Ramos (cell line): ENCODE results near the gene IGF1R.

Experiments
- in situ Hi-C: fragments of 300-500 bp; cut with MboI; formaldehyde crosslinking; loops from one replicate; pipeline ENCODE4 v1.14.3; 2022; ENCODE audit warnings: low sequenced_read_pairs; ENCODE audit not compliant: unreplicated experiment

Gene IGF1R

DNA sequence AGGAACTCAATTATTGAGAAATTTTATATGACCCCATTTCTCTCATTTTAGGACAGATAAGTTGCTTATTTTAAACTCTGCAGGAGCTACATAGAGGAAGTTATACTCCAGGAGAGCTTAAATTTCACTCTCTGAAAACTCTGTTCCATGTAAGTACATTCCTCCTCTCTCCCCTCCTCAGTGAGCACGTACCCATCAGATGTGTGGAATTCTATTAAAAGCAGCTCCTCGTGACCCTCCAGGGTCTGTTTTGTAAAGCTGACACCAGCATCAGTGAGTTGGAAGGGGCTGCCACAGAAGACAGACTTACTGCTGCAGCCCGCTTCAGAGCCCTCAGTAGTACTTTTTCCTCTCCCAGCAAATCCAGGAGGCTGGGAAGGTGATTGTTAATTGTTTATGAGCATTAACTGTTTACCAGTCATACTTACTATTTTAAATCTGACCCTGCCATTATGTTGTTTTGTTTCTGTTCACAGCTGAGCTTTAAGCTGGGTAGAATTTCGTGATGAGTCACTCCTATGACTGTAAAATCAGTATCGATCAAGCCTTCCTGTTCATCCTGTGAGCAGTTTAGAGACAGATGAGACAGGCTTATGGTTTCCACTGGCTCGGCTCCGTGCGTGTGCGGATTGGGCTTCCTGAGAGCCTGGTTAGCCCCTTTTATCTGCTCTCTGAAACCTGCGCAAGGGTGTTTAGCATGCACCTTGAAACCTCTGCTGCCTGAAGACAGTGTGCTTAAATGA lies 20.4 kb downstream of the IGF1R start:
- in situ Hi-C loops: no loop called here

- in situ Hi-C loops: no loop called here
Observed at GRCh38 chr15:98669638-98670037, 21.3 kb downstream of the IGF1R start.

GRCh38 chr15:98671060-98672008 lies 23.0 kb downstream of the IGF1R start:
- in situ Hi-C loops: no loop called here

GRCh38 chr15:98673133-98673532 lies 24.8 kb downstream of the IGF1R start:
- in situ Hi-C loops: no loop called here

DNA sequence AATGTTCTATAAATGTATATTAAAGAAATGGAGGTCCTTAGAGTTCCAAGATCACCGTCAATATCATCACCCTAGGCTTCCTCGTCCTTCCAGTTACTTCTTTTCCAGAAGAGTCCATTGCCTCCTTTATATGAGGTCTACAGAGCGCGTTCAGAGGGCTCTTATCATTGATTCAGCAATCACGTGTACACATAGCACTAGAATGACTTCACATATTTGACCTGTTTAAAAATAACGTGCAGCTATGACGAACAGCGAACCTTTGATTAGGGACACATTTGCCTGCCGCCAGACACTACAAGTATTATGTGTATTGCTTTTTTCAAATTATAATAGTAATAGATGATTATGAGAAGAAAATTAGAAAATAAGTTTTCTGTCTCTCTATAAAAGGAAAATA lies 26.0 kb downstream of the IGF1R start:
- in situ Hi-C loops: no loop called here

DNA sequence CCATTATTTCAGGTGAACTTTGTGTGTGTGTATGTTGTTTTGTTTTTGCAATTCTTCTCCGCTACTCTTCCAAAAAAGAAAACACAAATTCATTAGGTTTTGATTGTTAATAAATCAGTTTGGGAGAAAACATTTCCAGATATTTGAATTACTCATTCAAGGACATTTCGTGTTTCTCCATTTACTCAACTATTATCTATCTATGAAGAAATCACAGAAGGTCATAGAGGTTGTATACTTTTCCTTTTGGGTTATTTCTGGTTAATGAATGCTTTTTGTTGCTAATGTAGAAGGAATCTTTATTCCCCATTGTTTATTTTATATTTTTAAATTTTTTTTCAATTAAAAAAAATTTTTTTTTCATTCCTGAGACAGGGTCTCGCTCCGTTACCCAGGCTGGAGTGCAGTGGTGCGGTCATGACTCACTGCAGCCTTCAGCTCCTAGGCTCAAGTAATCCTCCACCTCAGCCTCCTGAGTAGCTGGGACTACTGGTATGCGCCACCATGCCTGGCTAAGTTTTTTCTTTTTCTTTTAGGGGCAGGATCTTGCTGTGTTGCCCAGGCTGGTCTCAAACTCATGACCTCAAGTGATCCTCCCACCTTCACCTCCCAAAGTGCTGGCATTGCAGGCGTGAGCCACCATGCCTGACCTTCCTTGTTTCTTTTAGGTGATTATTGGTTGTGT lies 28.4 kb downstream of the IGF1R start:
- in situ Hi-C loops: no loop called here

DNA sequence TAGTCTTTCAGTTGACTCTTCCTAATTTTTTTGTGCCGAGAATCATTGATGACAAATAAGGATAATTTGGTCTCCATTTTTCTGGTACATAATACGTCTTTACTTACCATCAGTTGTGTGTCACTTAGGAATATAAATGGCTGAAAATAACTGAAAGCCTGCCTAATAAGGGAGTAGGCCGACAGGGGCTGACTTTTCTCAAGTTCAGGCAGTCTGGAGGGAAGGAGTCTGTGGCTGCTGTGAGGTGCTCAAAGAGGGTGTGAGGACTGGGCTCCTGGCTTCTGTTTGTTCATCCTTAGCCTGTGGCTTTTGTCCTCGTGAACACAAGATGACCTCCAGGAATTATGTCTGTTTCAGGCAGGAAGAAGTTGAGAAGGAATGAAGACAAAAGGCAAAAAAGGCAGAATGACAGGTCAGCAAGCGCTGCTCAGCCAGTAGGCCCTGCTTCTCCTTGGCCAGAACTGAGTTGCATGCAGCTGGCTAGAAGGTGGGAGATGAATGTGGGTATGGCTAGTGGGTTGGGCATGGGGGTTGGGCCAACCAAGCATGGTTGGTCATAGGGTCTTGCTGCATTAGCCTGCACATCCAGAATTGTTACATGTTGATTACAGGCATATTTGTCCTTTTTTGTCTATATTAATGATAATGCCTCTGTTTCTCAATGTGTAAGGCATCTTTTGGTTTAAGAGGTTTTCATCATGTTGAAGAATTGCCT lies 29.2 kb downstream of the IGF1R start:
- in situ Hi-C loops: no loop called here

DNA sequence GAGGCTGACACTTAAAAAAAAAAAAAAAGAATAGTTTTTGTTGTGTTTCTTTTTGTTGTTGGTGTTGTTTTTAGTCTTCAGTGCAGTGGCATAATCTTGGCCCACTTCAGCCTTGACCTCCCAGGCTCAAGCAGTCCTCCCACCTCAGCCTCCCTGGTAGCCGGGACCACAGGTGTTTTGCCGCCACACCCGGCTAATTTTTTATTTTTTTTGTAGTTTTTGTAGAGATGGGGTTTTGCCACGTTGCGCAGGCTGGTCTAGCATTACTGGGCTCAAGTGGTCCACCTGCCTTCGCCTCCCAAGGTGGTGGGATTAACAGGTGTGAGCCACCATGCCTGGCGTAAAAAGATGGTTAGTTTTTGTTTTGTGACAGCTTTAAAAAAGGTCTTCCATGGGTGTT lies 30.1 kb downstream of the IGF1R start:
- in situ Hi-C loops: no loop called here

GRCh38 chr15:98681061-98681460 lies 32.7 kb downstream of the IGF1R start:
- in situ Hi-C loops: no loop called here

DNA sequence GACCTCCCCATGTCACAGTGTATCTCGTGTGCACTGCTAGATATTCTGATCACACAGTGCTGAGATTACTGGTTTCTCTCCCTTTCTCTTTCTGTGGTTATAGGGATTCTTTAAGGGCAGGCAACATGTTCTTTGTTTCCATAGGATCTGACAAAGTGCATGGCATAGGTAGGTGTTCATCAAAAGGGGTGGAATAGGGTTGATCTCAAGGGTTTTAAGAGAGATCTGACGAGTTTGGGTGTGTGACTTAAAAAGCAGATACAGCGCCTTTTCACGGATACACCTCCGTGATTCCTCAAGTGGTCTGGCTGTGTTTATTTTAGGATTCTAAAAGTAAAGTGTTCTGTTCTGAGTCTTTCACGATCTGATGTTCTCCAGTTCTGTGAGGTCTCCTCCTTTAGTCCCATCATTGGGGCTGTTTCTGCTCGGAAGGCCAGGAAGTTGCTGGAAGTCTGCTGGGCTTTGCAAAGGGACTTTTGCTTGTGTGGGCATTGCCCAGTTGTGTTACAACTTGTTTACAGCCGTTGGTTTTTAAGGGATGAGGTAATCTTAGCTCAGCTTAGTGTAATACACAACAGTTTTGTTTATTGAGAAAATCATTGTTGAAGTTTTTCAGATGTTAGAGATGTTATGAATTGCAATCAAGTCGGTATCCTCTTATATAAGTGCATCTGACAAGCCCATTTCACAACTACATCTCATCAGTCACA lies 34.8 kb downstream of the IGF1R start:
- in situ Hi-C loops: no loop called here

- in situ Hi-C loops: no loop called here
Observed at GRCh38 chr15:98683831-98684230, 35.5 kb downstream of the IGF1R start.

GRCh38 chr15:98684436-98684835 lies 36.1 kb downstream of the IGF1R start:
- in situ Hi-C loops: no loop called here

DNA sequence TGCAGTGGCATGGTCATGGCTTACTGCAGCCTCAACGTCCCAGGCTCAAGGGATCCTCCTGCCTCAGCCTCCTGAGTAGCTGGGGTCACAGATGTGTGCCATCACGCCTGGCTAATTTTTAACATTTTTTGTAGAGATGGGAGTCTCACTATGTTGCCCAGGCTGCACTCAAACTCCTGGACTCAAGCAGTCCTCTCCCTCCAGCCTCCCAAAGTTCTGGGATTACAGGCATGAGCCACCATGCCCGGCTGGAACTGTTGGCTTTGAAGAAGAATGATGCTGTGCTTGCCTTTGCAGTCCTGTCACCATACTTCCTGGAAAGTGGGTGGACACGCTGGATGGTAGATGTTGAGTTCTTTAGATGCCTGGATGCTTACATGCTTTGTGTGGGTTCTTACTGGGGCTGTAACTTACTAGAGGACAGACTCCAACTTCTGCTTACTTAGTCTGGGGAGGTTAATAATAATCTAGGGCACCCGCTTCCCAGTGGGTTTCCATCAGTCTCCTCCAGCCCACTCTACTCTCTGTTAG lies 36.7 kb downstream of the IGF1R start:
- in situ Hi-C loops: no loop called here

- in situ Hi-C loops: no loop called here
Observed at GRCh38 chr15:98686983-98687382, 38.6 kb downstream of the IGF1R start.

DNA sequence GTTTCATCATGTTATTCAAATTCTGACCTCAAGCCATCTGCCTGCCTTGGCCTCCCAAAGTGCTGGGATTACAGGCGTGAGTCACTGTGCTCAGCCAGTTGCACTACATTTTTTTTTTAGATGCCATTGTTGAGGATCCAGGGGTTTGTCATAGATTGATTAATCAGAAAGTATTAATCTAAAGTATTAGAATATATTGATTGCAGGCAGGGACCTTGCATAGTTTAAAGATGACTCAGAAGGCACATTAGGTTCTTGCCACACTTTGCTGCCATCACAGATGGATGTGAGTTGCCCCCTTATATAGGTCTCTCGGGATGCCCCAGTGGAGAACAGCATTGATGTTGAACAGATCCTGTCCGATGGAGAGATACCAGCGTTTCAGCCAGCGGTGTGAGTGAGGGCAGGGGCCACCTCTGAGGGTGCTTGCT lies 41.1 kb downstream of the IGF1R start:
- in situ Hi-C loops: no loop called here

DNA sequence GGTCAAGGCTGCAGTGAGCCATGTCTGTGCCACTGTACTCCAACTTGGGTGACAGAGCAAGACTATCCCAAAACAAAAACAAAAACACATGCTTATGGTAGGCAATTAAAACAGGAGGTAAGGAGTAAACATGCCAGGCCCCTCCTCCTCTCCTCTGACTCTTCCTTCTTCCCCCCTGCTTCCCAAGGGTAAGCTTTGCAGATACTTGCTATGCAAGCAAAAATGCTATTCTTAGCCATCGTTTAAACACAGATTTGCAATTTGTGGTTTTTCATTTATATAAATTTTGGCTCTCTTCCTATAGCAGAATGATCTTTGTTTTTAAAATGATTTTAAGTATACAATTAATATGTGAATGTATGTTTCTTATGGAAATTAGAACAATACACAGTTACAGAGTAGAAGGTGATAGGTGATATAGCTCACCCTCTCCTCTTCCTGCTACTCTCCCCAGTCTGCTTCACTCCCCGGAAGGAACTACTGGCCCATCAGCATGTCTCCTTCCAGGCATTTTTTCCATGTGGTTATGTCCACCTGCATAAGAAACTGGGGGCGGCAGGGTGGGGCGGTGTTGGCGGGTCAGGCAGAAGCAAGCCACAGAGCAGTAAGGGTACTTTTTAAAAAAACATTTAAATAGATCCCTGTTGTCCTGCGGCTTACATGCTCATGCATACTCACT lies 42.1 kb downstream of the IGF1R start:
- in situ Hi-C loops: no loop called here

DNA sequence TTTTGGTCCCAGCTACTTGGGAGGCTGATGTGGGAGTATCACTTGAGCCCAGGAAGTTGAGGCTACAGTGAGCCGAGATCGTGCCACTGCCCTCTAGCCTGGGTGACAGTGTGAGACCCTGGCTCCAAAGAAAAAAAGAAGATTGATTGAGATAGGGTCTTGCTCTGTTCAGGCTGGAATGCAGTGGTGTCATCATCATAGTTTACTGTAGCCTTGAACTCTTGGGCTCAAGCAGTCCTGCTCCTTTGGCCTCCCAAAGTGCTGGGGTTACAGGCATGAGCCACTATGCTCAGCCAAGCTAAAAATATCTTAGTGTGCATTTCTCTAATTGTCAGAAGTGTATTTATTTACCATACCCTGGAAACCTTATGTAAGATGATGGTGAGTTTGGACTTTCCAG lies 43.9 kb downstream of the IGF1R start:
- in situ Hi-C loops: no loop called here

- in situ Hi-C loops: no loop called here
Observed at GRCh38 chr15:98694161-98694560, 45.8 kb downstream of the IGF1R start.

DNA sequence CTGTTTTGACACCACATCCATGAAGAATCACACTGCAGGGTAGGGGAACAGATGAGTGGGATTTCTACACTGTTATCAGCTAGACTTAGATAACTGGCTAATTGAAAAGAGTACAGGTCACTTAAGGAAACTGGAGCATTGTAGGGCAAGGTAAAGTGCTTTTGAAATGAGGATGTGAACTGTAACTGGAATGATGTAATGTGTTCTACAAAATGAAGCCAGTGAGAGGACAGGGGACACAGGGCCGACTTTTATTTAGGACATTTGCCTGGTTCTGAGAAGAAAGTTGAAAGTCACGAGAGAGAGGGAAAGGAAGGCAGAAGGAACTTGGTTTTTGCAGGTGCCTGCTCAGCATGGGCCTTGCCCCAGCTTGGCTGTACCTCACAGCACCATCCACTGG lies 50.5 kb downstream of the IGF1R start:
- in situ Hi-C loops: no loop called here
